GM18870 (cell line): ENCODE data around the gene SH3PXD2A.

ENCODE experiments used
- ATAC-seq: cut with Tn5 transposase; IDR thresholded peaks from one replicate; pipeline ENCODE4 v1.9.1; 2021; ENCODE audit warnings: moderate library complexity; ENCODE audit not compliant: unreplicated experiment

SH3PXD2A gene

DNA sequence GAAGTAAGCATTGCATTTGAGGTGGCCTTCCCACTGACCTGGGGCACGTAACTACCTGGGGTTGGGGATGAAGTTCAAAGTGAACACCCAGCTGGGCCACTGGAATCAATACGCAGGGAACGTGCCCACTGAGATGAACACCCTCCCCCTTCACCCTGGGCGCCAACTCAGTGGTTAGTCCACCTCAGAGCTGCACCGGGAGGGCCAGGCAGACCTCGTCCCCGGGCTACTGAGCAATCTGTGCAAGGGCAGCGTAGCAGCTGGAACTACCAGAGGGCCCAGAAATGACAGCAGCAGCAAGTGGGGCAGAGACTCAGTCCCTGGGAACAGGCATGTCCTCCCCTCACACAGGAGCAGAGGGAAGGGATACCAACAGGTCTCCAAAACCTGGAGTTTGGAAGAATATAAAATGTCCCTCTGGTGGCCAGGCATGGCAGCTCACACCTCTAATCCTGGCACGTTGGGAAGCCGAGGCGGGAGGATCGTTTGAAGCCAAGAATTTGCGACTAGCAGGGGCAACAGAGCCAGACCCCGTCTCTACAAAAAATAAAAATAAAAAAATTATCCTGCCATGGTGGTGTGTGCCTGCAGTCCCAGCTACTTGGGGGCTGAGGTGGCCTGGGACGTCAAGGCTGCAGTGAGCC is 143.9 kb downstream of the SH3PXD2A start:
- ATAC-seq: no peak

DNA sequence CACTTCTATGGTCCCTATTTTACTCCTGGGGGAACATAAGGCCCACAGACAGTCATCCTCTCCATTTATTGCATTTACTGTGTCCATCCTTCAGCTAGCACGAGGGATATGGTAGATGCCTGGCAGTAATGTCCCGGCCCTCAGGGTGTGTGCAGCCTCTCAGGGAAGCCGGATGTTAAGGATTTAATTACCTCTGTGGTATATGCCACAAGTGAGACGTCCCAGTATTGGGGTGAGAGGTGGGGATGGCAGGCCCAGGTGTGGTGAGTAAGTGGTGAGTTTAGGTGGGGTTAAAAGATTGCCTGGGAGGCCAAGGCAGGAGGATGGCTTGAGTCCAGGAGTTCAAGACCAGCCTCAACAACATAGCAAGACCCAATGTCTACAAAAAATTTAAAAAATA is 144.9 kb downstream of the SH3PXD2A start:
- ATAC-seq: no peak

DNA sequence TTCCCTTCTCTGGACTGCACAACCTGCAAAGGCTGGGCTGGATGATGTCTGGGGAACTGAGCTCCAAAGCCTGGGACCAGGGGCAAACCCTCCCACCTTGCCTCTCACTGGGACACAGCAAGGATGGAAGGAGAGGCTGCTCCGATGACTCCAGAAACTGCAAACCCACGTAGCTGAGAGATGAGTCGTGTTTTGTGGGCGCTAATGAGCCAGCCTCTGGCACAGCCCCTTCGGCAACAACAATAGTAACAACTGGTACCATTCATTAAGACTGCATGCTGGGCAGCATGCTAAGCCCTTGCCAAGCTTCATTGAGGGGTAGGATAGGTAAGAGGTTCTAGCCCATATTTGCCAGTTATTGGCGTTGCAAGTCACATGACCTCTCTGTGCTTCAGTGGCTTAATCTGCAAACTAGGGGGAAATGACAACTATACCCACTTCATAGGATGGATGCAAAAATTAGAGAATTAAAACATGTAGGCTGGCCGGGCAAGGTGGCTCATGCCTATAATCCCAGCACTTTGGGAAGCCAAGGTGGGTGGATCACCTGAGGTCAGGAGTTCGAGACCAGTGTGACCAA is 145.9 kb downstream of the SH3PXD2A start:
- no peak for ATAC-seq

DNA sequence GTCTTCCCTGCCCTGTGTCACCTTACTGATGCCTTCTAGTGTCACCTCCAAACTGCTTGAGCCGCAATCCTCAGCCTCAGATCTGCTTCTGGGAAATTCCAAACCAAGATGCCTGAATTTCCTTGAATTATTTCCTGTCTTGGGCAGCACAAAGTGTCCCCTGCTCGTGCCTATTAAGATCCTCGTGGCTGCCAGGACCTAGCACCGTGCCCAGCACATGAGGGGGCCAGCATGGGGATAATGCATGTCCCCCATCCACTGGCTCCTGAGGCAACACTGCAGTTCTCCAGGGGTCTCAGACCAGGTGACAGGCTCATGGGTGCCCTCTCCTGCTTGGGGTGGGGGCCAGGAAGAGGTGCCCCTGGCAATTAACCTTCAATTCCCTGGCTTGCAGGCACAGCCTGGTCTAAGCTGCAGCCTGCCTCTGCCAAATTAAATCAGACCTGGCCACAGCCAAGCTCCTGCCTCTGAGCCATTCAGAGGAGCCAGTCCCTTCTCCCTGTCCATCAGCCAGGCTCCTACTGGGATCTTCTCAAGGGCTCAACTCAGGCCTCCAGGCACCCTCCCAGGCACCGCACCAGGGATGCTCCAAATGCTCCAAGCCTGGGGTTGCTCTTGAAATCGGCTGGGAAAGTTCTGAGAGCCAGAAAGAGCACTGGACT is 146.6 kb downstream of the SH3PXD2A start:
- ATAC-seq: no peak

DNA sequence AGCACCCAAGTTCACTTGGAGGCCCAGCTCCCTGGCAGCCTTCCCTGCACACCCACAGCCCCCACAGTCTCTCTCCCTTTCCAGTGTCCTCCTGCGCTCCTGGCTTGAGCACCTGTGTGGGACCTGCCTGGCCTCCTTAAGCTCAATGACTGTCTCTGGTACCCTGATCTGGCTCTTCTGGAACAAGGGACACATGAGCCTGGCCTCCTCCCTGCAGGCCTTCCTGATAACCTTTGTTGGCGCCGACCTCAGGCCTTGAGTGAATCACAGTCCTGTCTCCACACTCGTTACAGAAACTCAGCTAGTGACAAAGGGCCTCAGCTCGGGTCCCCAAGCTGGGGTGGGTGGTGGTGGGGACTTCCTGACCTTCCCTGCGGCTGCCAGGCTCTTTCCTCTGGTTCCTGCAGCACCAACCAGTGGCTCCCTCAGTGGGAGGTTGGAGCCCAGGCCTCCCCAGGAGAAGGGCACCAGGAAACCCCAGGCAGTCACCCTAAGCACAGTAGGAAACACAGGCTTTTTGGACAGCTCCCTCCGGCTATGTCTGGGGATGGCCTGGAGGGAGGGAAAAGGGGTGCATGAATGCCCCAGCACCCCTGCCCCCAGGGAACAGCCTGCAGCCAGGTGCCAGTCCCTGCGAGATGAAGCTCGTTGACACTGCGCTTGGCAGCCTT is 147.3 kb downstream of the SH3PXD2A start:
- no peak for ATAC-seq

DNA sequence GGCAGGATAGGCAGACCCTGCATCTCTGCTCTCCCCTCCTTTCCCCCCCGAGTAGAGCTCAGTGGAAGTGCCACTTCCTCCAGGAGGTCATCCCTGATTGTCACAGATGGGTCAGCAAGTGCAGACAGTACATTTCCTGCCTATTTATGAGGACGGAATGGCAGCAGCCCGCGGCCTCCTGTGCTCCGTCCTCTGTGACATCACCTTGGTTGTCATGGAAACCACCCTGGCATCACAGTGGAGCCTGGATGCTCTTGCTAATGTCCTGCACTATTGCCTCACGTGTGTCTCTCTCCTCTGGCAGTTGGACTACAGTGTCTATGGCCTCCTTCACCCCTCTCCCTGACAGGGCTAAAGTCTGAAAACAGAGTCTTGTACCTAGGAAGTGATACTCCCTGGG is 148.6 kb downstream of the SH3PXD2A start:
- no peak for ATAC-seq

DNA sequence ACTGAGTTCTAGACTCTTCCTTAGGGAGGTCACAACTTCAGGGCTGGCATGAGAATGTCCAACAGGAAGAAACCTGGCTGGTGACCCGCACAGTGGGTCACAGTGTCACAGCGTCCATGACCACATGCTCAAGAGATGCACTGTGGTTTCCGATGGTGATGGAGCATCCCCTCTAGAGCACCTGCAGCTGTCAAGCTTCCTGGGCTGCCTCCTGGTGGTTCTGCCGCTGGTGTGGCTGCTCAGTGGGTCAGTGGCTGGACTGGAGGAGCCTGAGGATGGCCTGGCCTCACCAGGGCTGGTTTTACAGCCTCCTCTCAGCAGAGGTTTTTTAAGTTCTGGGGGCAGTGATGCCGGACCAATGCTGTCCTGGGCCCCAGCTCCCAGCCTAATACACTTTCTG is 149.3 kb downstream of the SH3PXD2A start:
- ATAC-seq: no peak

DNA sequence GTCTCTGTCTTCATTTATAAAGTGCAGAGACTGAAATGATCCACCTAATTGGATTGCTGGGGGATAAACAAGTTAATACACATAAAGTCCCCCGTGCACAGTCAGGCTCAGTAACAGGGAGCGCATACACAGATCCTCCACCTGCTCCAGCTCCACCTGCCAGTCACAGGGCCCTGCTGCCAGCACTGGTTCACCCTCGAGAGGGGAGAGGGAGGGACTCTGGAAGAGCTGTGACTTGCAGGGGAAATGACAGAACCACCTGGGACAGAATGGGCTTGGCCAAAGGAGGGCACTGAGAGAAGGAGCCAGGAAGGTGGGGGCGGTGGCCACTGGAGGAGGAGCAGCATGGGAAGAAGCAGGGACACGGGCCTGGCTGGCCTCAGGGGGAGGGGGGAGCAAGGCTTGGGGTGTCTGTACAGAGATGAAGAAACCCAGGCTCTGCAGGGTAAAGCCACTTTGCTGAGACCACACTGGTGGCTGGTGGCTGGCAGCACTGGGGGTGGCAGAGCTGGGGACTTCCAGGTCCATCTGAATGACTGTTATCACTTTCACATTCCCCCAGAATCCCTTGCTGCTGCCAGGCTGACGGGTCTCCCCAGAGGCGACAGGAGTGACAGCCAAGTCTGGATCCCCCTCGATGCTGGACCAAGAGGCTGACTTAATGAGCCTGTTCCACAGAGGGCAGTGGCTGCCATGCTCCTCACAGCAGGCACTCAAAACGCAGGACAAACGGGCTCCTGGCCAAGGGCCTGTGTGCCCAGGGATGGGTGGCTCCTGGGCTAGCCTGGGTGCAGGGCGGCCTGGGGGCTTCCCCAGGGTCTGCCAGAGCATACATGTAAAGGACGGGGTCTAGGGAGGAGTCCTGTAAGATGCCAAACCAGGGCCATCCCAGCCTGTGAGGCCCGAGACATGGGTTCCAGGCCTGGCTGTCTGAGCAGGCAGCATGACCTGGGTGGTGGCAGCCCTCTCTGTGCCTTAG is 151.1 kb downstream of the SH3PXD2A start:
- ATAC-seq: no peak

DNA sequence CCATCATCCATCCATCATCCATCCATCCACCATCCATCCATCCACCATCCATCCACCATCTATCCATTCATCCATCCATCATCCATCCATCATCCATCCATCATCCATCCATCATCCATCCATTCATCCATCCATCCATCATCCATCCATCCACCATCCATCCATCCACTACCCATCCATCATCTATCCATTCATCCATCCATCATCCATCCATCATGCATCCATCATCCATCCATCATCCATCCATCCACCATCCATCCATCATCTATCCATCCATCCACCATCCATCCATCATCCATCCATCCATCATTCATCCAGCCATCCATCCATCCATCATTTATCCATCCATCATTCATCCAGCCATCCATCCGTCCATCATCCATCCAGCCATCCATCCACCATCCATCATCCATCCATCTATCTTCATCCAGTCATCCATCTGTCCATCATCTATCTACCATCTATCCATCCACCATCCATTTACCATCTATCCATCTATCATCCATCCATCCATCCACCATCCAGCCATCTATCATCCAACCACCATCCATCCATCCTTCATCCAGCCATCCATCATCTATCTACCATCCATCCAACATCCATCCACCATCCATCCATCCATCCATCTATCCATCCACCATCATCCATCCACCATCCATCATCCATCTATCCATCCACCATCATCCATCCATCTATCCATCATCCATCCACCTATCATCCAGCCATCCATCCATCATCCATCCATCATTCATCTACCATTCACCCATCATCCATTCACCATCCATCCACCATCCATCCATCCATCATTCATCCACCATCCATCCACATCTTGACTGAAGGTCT is 153.8 kb downstream of the SH3PXD2A start:
- no peak for ATAC-seq

DNA sequence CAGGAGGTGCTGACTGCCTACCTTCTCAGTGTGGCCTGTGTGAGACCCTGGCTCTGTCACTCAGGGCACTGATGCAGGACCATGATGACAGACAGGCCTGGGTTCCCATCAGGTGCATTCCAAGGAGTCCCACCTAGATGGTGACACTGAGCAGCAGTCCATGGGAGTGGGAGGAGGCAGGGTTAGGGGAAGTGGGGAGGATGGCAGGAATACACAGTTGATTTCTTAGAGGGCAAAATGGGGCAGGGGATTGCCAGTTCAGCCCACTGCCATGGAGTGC is 155.0 kb downstream of the SH3PXD2A start:
- ATAC-seq: no peak

DNA sequence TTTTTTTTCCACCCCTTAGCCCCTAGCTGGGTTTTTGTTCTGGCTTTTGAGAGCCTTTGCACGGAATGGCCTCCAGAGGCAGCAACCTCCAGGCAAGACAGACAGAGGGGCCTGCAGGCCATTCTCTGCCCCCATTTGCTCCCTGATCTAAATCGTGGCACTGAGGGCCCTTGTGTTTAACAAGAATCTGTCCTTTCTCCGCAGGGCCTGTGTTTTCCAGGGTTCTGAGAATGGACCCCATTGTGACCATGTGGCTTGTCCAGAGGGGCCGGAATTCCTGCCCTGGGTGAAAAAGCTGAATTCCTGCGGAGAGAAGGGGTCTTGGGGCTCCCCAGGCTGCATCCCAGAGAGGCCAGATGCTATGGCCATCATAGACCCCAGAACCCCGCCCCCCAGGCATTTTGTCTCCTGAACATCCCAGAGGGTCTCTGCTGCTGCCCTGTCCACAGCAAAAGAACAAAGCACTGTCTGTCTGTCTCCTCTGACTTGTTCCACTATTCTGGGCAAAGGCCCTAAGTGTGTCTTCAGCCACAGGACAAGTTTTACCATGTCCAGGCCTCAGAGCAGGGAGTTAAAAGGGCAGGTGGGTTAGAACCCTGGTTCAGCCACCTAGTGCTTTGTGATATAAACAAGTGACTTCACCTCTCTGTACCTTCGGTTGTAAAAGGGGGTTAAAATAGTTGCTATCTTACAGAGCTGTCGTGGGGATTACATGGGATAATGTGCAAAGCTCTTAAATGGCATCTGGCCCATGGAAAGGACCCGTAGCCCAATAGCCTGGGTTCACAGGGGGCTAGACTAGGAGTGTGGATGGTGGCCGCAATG is 155.6 kb downstream of the SH3PXD2A start:
- ATAC-seq: no peak

DNA sequence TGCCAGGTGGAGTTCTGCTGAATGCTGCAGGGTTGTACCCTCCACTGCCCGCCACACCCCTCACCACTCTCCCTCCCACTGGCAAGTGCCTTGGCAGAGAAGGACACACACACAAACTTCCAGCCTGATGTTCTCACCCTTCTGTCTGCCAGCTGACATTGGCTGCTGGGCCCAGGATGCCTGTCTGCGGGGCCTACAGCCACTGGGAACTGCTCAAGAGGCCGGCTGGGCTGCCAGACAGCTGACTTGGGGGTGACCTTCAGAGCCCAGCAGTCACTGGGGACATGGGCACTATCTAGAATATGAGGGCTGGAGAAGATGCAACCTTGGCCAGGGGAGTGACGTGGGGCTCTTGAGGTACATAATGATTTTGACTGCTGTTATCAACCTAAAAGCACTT is 157.1 kb downstream of the SH3PXD2A start:
- no peak for ATAC-seq

DNA sequence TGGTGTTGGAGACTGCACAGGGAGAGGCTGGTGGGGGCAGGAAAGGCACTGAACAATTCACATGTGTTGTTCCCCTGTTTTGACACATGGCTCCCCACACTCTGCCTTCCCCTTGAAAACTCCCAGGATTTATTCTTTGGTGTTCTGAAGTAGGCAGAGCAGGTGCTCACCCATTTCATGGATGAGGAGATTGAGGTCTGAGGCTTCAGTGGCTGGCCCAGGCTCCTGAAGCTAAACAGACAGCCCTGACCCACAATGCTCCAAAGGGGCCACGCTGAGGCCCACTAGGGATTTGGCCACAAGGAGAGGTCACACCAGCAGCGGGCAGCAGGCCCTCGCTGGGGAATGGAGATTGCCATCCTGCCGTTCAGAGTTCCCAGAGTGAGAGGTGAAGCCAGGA is 157.6 kb downstream of the SH3PXD2A start:
- ATAC-seq: no peak

DNA sequence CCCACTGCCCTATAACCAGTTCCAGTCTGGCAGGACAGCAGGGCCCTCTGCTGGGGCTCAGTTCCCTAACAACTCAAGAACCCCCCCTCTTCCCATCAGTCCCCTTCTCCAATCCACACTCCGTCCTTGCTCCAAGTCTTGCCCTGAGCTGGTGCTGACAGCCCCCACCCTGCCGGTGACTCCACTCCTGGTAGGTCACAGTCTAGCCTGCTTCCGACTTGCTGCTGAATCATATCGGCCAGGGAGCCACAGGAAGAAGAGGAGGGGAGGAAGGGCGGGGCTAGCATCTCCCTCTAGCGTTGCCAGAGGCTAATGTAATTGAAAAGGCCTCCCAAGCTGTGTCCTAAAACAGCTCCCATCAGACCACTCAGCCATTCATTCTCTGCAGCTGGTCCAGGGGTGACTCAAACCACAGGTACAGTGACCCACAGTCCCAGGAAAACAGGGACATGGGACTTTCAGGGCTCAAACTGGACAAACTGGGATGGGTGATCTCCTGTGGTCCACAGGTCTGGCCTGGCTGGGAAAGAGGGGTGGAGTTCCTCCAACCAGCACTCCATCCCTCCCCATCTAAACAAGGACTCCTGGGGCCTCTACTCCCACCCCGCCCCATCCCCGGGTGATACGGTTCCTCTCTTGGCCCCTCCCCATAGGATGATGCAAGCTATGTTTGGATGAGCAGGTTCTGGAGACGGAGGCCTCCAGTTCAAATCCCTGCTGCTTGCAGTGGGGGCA is 158.8 kb downstream of the SH3PXD2A start:
- peak; percentile 31 for ATAC-seq

DNA sequence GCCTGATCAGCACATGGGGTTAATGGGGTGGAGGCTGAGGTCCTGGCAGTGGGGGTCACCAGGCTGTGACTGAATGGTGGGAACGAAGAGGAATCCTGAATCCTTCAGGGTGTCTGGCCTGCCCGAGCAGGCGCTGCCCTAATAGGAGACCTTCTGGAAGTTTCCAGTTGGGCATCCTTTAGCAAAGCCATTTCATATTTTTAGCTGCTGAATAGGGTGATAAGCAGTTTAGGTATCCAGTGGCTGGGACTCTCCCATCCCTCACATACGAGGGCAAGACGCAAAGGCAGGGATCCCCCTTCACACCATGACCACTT is 159.3 kb downstream of the SH3PXD2A start:
- no peak for ATAC-seq

DNA sequence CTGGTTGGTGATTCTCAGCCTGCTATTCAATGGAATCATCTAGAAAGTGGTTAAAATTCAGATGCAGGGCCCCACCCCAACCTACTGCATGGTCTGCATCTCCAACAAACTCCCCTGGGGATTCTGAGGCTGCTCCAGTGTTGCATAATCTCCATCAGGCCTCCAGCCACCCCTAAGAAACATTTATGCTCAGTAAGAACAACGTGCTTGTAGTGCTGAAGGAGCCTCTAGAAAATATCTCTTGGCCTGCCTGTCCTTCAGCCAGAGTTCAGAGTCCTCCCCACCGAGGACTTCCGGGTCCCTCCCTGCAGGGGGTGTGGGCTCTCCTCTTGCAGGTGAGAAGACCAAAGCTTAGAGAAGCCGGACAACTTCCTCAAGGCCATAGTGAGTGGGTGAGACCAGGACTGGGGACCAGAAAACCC is 159.8 kb downstream of the SH3PXD2A start:
- ATAC-seq: no peak

DNA sequence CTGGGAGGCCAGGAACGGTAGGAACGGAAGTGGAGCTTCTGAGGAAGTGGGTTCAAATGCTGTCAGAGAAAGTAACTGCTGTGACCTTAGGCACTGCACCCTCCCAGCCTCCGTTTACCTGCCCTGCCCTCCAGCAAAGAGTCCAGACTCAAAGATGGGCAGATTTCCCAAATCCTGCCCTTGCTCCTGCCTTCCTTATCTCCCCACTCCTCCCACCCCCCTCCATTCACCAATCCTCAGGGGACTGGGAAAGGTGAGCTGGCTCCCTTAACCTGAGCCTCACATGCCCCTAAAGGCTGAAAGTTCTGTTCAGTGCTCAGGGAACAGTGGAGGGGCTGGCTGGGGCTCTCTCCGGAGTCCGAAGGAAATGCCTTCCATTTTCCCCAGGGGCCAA is 161.6 kb downstream of the SH3PXD2A start:
- ATAC-seq: no peak

DNA sequence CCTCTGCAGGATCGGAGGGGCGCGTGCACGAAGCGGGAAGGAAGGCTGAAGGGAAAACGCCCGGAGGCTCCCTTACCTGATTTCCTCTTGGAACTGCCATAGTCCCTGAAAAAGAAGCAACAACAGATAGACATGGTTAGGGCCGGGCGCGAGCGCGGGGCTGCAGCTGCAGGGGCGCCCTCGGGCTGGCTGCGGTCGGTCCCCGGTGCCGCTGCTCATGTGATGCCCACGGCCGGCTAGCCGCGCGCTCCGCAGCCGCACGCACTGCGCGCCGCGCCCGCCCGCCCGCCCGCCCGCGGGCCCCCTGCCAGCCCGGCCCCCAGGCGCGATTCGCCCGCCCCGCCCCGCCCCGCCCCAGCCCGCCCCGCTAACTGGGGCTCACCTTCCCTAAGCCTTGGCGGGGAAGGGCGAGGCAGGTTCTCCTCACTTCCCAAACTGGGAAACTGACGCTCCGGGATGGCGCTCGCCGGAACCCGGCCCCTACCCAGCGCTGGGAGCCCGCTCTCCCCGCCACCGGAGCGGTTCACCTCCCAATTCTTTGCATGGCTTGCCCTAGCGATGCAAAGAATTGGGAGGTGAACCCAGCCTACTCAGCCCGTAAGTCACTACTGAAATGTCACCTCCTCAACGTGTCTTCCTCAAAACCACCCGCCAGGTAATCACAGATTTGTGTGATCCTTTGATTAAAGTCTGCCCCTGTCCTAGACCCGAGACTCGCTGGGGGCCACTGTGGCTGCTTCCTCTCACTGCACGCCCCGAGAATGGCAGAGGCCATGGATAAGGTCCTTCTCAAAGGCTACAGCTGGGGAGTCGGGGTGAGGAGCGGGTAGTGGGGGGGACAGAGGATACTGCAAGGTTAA is 162.2 kb downstream of the SH3PXD2A start:
- ATAC-seq: no peak
